Endothelial cell of umbilical vein (primary cell): ENCODE measurements around the gene EIF3J. TPM values are rescaled to one million over a fixed set of nuclear protein-coding genes. Genes with fewer than 3 reads are reported as not detected.
A peak's percentile ranks its signal among the peaks of the same experiment; 100 is the strongest.
"Not testable (repeated sequence)": the region's sequence is repeated elsewhere in the genome, so short reads cannot be mapped to it uniquely, and the experiment has no call there.

Source experiments
- BruUV-seq: library from RNA; stranded (reverse); fragments of 400-500 nt; replicated peaks from 2 replicates; lab custom pipeline; 2021; lab: Mats Ljungman, UMichigan
- CTCF ChIA-PET: fragments of 300-600, 350-600 bp; sonication (Branson Sonifier 250); formaldehyde crosslinking; loops from one replicate; lab custom pipeline; 2021; ENCODE audit warnings: antibody characterized with exemption, inconsistent platforms; lab: Charles Lee
- POLR2A ChIA-PET: fragments of 300-600, 350-600 bp; sonication (Branson Sonifier 250); formaldehyde crosslinking; loops from one replicate; lab custom pipeline; 2021; ENCODE audit warnings: antibody characterized with exemption, inconsistent platforms; lab: Charles Lee
- DNase-seq: peaks from one replicate; pipeline ENCODE4 v3.0.0-alpha.2; 2011; ENCODE audit warnings: low read depth, low spot score
- FAIRE-seq: peaks from 2 replicates; lab custom pipeline; 2011; peaks lifted over from hg19 to GRCh38; lab: Jason Lieb, UNC
- H2AFZ ChIP-seq: 2 replicates; pipeline ENCODE4 v1.6.0; 2012; ENCODE audit warnings: low read depth, low read length, control low read depth, inconsistent platforms
- H3K27ac ChIP-seq: 2 replicates; pipeline ENCODE4 v1.5.1; 2011; ENCODE audit warnings: low read depth, mild to moderate bottlenecking, control low read depth, low read length, moderate library complexity; ENCODE audit not compliant: insufficient read depth
- H3K27me3 ChIP-seq, 2 experiments: 2 replicates each; pipeline versions ENCODE4 v1.6.0 to v1.6.1; 2011; ENCODE audit warnings: low read length in 2 of 2, mixed read lengths in 1 of 2; ENCODE audit not compliant: control insufficient read depth in 2 of 2, insufficient read depth in 2 of 2
- H3K36me3 ChIP-seq, 2 experiments: 2 replicates in 1 of 2; 3 replicates in 1 of 2; pipeline ENCODE4 v1.5.1; 2011; ENCODE audit warnings: low read length in 2 of 2, mild to moderate bottlenecking in 1 of 2, moderate library complexity in 1 of 2; ENCODE audit not compliant: control insufficient read depth in 2 of 2, insufficient read depth in 2 of 2; ENCODE audit errors: extremely low read depth in 1 of 2
- H3K4me1 ChIP-seq: 3 replicates; pipeline ENCODE4 v1.5.1; 2011; ENCODE audit warnings: mild to moderate bottlenecking, low read length; ENCODE audit not compliant: control insufficient read depth, insufficient read depth; ENCODE audit errors: extremely low read depth
- H3K4me2 ChIP-seq: 2 replicates; pipeline ENCODE4 v1.6.1; 2011; ENCODE audit warnings: low read length, control low read depth, mixed read lengths; ENCODE audit not compliant: insufficient read depth
- H3K4me3 ChIP-seq, 3 experiments: fragments of 200-600 bp in 1 of 3; sonication (generic), shearing (Covaris generic) in 1 of 3; replicated peaks in 1 of 3; 2 replicates each; pipeline ENCODE4 v1.5.1; 2011 to 2016; ENCODE audit warnings: control low read depth in 3 of 3, low read length in 3 of 3, mild to moderate bottlenecking in 2 of 3, inconsistent platforms in 1 of 3, low read depth in 1 of 3, moderate library complexity in 1 of 3; ENCODE audit not compliant: insufficient read depth in 1 of 3
- H3K79me2 ChIP-seq: 2 replicates; pipeline ENCODE4 v1.6.0; 2012; ENCODE audit warnings: low read length, inconsistent platforms; ENCODE audit not compliant: control insufficient read depth, insufficient read depth
- H3K9ac ChIP-seq: replicated peaks from 2 replicates; pipeline ENCODE3; 2011; ENCODE audit warnings: low read length, control low read depth; ENCODE audit not compliant: insufficient read depth; ENCODE audit errors: extremely low read depth
- H3K9me1 ChIP-seq: replicated peaks from 3 replicates; pipeline ENCODE4 v1.6.0; 2011; ENCODE audit warnings: mild to moderate bottlenecking, low read length; ENCODE audit not compliant: control insufficient read depth, insufficient read depth; ENCODE audit errors: extremely low read depth
- H3K9me3 ChIP-seq: replicated peaks from 2 replicates; pipeline ENCODE4 v1.5.1; 2012; ENCODE audit warnings: low read length, inconsistent platforms; ENCODE audit not compliant: control insufficient read depth, insufficient read depth
- H4K20me1 ChIP-seq: replicated peaks from 2 replicates; pipeline ENCODE3; 2011; ENCODE audit warnings: mild to moderate bottlenecking, low read length; ENCODE audit not compliant: control insufficient read depth, insufficient read depth; ENCODE audit errors: extremely low read depth
- GATA2 ChIP-seq: IDR thresholded peaks from 2 replicates; pipeline ENCODE4 v1.7.0; 2011; ENCODE audit warnings: low read depth, mild to moderate bottlenecking, moderate library complexity, mixed read lengths, low read length; ENCODE audit not compliant: insufficient read length, insufficient read depth
- JUN ChIP-seq: IDR thresholded peaks from 2 replicates; pipeline ENCODE4 v1.6.1; 2011; ENCODE audit warnings: borderline replicate concordance, low read depth; ENCODE audit not compliant: insufficient read length, insufficient read depth
- dilution Hi-C: fragments of 300-500 bp; cut with MboI; formaldehyde crosslinking; loops from one replicate; pipeline ENCODE4 v1.15.0; 2019; ENCODE audit warnings: low sequenced_read_pairs; ENCODE audit not compliant: extremely low pct_ligation_motif_present
- intact Hi-C: fragments of 100-400 bp; cut with micrococcal nuclease; formaldehyde crosslinking; loops from one replicate; pipeline ENCODE4 v1.10.0; 2022
- polyA plus RNA-seq, 4 experiments: library from polyadenylated mRNA; depleted of rRNA in 3 of 4; stranded (reverse) in 3 of 4; unstranded in 1 of 4; fragments of >200 nt; gene quantifications; 2 replicates each; pipeline versions ENCODE4 v1.2.1 to v1.2.3, GENCODE V29; 2011 to 2012; ENCODE audit warnings: missing spikeins in 1 of 4
- total RNA-seq: library from RNA; stranded (reverse); gene quantifications from 2 replicates; pipeline ENCODE4 v1.2.3, GENCODE V29; 2021

The EIF3J gene
- total and polyA plus RNA-seq, 2 donors (not counting 3 experiments of a cell fraction or from before 2014, with no cell fraction given): 35.4 to 150 TPM

- POLR2A ChIA-PET: interaction anchor here (0.6 to 1.3 kb wide), 3 partner anchors 11 to 24 kb away, joined by 3 to 7 read pairs (median 5); partner anchors contain the start of gene EIF3J
Measured at GRCh38 chr15:44554934-44555723, 18.2 kb downstream of the EIF3J start.

GRCh38 chr15:44560926-44561325 is 24.0 kb downstream of the EIF3J start:
- dilution Hi-C loops, H4K20me1 ChIP-seq, BruUV-seq, H3K9ac ChIP-seq, intact Hi-C loops, H3K4me1 ChIP-seq, H2AFZ ChIP-seq, H3K79me2 ChIP-seq, FAIRE-seq, H3K27ac ChIP-seq, H3K4me2 ChIP-seq, CTCF ChIA-PET, H3K9me1 ChIP-seq, H3K9me3 ChIP-seq, H3K27me3 ChIP-seq, H3K4me3 ChIP-seq, DNase-seq, POLR2A ChIA-PET: not testable (repeated sequence)
- H3K36me3 ChIP-seq: peaks cover 33 to 42% of the 10 kb centered on the region in 2 experiments

More at GRCh38 chr15:44554934-44555723, 18.2 kb downstream of the EIF3J start:
- no peak overlapping the region for H3K4me3 ChIP-seq
- FAIRE-seq (peak; percentile 68), DNase-seq (peak; percentile 27)
- H3K4me2 ChIP-seq: peak overlapping the region; percentile 22
- CTCF ChIA-PET: interaction anchor here (0.7 to 1.7 kb wide), 3 partner anchors 9 to 23 kb away, joined by 3 to 6 read pairs (median 3); partner anchors contain the start of gene EIF3J
- no peaks in the 10 kb centered on the region for H3K9me1 ChIP-seq
- H3K27me3 ChIP-seq: no peaks in the 10 kb centered on the region
- no peak overlapping the region for H3K9ac ChIP-seq
- H3K79me2 ChIP-seq: peaks cover 33% of the 10 kb centered on the region
- dilution Hi-C loops: no loop called here
- peaks cover 17 to 29% of the 10 kb centered on the region in 2 experiments for H3K36me3 ChIP-seq
- peaks cover 11% of the 10 kb centered on the region for H3K4me1 ChIP-seq
- H2AFZ ChIP-seq: no peak overlapping the region
- no peaks in the 10 kb centered on the region for H4K20me1 ChIP-seq
- no peak overlapping the region for H3K27ac ChIP-seq
- no peaks in the 10 kb centered on the region for H3K9me3 ChIP-seq
- no TSS peak for BruUV-seq
- intact Hi-C loops: no loop called here
- TF ChIP-seq JUN (no peak), GATA2 (peak; percentile 51)
